Subcutaneous adipose tissue (tissue), 4 donors: ENCODE results near the gene EFEMP1. TPM values are rescaled to one million over a fixed set of nuclear protein-coding genes. Genes with fewer than 3 reads are reported as not detected.

ENCODE experiments used
- CTCF ChIP-seq: fragments of 450-650 bp; IDR thresholded peaks from one replicate; pipeline ENCODE4 v1.5.1; 2016; ENCODE audit warnings: low read depth, mild to moderate bottlenecking, control low read depth, antibody characterized with exemption, moderate library complexity
- total RNA-seq, 4 donors: library from RNA; depleted of rRNA; stranded (reverse); fragments of >200 nt; gene quantifications; one replicate each; pipeline ENCODE4 v1.1.0, GENCODE V29; 2016

The EFEMP1 gene
- total RNA-seq, 4 donors from 2014 or later = 163 to 424 (median 345) TPM

- TF ChIP-seq CTCF = no peak
Observed at GRCh38 chr2:55932843-55933242, 9.3 kb upstream of the EFEMP1 start.

GRCh38 chr2:55931281-55931680, 7.7 kb upstream of the EFEMP1 start:
- no peak for TF ChIP-seq CTCF

- no peak for TF ChIP-seq CTCF
Observed at GRCh38 chr2:55929476-55929875, 5.9 kb upstream of the EFEMP1 start.

GRCh38 chr2:55926974-55927373, 3.4 kb upstream of the EFEMP1 start:
- TF ChIP-seq CTCF = no peak

- TF ChIP-seq CTCF = no peak
Observed at GRCh38 chr2:55926246-55926645, 2.7 kb upstream of the EFEMP1 start.

- TF ChIP-seq CTCF = no peak
Observed at GRCh38 chr2:55923982-55924321, 370 bp upstream of the EFEMP1 start.

- no peak for TF ChIP-seq CTCF
Observed at GRCh38 chr2:55922291-55922907, 1.2 kb downstream of the EFEMP1 start.

- TF ChIP-seq CTCF = no peak
Observed at GRCh38 chr2:55919574-55919973, 4.0 kb downstream of the EFEMP1 start.
